GM21360 (cell line): ENCODE data around the gene CCDC15.
"Not testable (repeated sequence)": the region's sequence is repeated elsewhere in the genome, so short reads cannot be mapped to it uniquely, and the experiment has no call there.

Source experiments
- ATAC-seq: cut with Tn5 transposase; IDR thresholded peaks from one replicate; pipeline ENCODE4 v1.9.1; 2021; ENCODE audit warnings: mild to moderate bottlenecking, moderate library complexity; ENCODE audit not compliant: unreplicated experiment

The CCDC15 gene

DNA sequence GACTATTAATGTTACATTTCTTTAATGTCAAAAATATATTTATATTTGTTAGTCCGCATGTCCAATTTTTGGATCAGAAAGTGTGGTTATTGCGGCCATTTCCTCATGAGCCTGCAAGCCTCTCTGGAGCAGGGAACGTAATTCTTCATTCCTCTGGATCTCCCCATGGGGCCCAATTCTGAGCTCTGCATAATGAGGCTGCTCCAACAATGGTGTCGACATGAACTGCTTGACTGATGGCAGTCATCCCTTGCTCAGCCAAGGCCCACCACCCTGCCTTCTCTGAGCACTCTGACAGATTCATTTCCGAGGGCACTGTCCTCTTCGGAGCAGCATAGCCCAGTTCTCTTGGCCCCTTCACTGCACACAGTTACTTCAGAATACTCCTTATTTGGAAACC lies 15.0 kb upstream of the CCDC15 start:
- ATAC-seq = no peak

DNA sequence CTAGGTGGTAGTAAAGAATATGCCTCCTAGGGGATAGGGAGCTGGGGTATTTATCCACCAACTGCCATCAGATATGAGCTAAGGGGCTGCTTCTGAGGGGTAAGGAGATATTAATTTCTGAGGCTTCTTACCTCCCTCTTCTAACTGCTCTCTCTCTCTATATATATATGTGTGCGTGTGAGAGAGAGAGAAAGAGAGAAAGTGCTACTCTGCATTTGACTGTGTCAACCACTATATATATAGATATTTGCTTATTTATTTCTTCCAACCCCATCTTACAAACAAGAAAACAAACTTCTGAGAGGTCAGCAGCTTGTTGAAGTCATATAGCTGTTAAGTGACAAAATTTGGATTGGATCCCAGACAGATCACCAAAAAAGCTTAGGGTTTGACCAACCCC lies 12.3 kb upstream of the CCDC15 start:
- peak; percentile 46 for ATAC-seq

DNA sequence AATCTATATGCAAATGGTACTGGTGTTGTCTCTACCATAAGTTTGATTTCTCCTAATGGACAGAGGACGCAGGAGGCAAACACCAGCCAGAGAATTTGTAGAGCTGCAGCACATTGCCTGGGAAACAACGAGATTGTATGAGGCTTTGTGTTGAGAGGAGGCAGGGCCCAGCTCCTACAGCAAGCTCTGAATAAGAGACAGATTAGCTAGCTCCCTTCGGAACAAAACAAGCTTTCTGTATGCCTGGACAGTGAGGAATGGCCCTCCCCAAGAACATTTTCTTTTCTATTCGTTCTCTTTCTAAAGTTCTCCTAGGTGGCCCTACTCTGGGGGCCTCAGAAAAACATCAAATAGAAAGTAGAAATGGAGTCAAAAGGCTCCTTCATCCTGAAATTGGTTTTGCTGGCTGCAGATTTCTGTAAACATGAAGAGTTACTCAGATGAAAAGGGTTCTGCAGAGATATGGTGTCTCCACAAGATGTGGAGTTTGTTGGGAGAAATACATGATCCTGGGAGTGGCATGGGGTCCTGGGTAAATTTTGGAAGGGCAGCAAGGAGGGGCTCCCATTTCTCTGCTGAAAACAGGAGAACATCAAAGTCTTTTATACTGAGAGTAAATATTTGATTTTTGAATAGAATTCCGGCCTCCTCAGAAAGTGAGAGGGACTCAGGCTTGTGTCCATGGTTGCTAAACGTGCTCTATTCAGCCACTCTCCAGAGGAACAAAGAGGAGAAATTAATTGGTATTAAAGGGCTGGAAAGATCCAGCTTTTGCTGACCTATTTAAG lies 11.3 kb upstream of the CCDC15 start:
- no peak for ATAC-seq

DNA sequence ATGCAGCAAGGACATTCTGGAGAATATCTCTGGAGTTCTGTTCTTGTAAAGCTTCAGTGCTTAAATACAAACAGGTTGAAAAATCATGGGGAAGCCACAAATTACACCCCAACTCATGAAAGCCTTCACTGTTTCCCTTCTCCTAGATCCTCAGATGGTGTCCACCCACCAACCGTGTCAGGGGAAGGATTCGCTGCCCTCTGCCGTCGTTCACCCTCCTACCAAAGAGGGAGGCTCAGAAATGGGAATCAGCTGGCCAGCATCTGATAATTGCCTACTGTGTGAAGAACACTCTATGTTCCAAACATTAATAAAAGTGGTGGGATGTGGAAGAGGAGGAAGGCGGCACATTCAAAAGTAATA lies 10.8 kb upstream of the CCDC15 start:
- ATAC-seq = no peak

DNA sequence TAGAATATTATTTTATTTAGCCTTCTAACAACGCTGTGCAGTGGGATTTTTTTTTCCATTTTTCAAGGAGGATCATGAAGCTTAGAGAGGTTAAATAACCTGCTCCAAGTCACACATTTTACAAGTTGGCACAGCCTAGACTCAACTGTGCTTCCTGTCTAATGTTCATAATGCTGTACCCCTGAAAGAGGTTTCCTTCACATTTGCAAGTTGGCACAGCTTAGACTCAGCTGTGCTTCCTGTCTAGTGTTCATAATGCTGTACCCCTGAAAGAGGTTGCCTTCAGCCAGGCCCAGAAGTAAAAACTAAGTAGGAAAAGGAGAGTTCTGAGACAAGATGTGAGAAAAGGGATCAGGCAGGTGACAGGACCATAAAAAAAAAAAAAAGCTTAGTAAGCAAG lies 10.3 kb upstream of the CCDC15 start:
- no peak for ATAC-seq

DNA sequence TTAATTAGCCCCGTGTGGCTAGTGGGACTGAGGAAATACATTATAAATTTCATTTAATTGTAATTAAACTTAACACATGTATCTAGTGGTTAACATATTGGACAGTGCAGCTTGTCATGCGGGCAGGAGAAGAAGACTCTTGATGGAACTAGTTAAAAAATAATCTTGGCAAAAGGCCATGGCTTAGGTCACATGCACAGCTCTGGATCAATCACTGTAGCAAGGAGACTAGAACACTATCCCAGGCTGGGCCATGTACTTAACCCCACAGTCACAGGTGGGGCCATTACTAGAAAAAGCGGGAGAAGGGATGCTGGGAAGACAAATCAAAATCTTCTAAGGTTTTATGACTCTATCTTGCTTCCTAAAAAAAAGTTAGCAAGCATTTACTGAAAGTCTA lies 9.4 kb upstream of the CCDC15 start:
- no peak for ATAC-seq

DNA sequence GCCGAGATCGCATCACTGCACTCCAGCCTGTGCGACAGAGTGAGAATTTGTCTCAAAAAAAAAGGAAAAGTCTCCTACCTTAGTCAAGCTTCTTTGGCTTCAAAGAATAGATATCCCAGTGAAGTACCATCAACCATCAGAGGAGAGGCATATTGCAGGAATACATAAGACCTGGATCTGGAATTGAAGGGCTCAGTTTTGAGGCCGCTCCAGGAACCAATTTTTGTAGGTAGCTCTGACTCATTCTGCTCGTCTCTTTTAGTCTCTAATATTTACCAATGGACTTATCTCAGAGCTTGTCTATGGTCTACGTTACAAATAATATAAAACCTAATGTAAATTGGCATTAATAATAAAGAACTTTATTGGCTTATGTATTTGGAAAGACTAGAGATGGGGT lies 8.2 kb upstream of the CCDC15 start:
- ATAC-seq = no peak

DNA sequence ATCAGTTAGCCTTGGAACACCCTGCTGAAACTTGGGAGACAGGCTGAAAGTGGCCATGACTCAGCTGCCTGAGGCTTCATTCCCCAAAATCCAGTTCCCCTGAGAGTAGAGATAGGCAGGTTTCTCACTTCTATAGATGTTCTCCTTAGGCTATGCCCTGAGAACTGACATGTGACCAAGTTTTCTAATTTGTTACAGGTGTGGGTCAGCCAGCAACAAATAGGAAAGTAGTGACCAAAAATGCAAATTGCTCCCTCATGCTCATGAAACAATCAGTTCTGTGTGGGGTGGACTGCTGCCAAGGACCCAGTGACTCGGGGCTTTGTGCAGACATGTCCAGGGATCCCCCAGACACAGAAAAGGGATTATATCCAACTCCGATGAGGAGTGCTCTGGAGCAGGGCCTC lies 7.3 kb upstream of the CCDC15 start:
- no peak for ATAC-seq

DNA sequence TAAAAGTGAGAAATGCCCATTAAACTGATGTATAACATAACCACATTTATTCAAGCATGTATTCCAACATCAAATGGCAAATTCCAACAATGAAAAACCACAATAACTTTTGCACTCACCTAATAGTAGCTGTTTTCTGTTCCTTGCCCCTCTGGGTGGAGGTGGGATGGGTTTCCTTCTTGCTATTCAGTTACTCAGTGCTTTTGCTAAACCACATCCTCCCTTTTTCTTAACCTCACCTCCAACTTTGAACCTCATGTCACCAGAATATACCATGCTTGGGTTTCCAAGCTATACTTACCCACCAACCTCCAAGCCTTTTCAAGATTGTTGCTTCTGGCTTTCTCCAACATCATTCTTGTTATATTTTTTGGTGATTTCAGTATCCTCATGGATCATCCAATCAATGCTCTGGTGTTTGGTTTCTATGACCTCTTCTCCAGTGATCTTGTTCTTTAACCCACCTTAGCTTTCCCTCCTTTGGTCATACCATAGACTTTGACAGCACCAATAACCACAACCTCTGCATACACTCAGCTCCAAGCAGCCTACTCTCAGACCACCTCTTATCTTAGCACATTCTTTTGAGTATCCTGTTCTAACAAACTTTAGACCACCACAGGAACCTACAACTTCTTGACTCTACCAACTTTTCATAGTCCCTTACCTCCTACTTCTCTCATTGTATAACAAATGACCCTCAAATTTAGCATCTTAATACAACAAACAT lies 3.2 kb upstream of the CCDC15 start:
- ATAC-seq = no peak

DNA sequence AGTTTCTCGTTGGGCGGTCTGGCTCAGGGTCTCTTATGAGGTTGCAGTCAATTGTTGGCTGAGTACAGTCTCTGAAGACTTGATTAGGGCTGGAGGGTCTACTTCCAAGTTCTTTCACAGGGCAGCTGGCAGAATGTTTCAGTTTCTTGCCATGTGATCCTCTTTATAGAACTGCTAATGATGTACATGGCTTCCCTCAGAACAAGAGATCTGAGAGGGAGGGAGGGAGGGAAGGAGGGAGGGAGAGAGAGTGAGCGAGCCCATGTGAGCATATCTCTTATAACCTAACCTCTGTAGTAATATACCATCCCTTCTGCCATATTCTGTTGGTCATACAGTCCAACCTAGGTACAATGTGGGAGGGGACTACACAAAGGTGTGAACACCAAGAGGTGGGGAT lies 2.7 kb upstream of the CCDC15 start:
- no peak for ATAC-seq

DNA sequence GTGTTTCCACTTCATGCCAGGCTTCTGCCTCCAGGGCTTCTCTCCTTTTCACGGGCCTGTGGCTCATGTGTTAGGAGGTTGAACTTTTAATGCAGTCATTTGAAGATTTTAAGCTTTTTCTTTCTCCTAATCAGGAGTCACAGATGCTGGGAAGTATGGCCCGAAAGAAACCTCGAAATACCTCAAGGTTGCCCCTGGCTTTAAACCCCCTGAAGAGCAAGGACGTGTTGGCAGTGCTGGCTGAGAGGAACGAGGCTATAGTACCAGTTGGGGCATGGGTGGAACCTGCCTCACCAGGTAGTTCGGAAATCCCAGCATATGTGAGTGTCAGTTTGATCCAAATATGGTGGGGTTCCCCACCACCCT lies 571 bp downstream of the CCDC15 start:
- no peak for ATAC-seq

DNA sequence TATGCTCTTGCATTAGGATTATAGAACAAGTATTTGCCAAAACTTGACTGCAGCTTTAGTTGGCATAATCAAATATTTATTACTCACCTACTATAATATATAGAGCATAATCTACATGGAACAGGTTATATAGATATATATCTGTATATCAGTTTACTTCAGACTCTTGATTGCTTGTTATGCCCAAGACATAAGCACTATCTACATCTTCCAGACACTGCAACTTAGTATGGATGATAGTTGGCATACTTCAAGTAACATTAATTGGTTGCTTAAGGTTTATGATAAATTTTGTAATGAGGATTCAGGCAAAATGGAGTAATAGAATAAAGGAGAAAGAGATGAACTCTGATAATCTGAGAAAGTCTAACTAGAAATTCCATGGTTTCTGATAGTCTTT lies 1.0 kb downstream of the CCDC15 start:
- no peak for ATAC-seq

DNA sequence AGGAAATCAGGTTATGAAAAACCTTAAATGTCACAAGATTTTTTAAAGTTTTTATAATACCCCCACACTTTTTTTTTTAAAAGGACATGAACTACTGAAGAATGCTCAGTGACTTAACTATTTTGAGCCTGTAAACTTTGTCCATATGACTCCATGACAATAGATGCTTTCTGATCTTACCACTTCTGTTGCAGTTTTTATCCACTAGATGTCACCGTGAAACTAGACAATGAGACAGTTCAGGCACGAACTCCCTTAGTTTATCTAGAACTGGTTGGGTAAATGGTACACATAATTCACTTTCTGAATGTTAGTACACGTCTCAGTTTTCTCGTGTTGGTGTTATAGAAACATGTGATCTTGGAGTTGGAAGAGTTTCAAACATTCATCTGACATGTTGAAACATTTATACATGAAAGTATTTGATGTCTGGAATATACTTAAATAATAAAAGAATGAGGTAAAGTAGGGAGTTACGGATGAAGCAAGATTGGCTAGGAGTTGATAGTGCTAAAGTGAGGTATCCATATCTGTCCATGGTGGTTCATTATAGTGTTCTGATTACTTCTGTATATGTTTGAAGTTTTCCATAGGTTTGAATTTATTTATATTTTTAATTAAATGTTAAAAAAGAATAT lies 8.1 kb downstream of the CCDC15 start:
- peak; percentile 60 for ATAC-seq

DNA sequence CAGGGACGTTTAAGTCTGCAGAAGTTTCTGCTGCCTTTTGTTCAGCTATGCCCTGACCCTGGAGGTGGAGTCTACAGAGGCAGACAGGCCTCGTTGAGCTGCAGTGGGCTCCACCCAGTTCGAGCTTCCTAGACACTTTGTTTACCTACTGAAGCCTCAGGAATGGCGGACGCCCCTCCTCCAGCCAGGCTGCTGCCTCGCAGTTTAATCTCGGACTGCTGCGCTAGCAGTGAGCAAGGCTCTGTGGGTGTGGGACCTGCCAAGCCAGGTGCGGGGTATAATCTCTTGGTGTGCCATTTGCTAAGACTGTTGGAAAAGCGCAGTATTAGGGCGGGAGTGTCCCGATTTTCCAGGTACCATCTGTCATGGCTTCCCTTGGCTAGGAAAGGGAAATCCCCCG lies 14.2 kb downstream of the CCDC15 start:
- not testable (repeated sequence) for ATAC-seq

DNA sequence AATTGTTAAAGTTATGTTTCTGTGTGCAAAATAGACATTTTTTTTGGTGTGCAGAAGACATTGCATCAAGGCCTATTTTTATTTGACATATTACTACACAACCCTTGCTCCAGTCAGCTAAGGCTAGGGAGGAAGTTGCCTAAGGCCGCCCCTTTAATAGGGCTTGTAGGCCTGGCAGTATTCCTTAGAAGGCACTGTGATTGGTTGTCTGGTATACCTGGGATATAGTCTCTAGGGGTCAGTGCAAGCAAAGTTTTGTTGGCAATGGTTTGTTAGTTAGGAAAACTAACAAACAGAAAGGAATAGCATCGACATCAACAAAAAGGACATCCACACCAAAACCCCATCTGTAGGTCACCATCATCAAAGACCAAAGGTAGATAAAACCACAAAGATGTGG lies 16.9 kb downstream of the CCDC15 start:
- no peak for ATAC-seq

DNA sequence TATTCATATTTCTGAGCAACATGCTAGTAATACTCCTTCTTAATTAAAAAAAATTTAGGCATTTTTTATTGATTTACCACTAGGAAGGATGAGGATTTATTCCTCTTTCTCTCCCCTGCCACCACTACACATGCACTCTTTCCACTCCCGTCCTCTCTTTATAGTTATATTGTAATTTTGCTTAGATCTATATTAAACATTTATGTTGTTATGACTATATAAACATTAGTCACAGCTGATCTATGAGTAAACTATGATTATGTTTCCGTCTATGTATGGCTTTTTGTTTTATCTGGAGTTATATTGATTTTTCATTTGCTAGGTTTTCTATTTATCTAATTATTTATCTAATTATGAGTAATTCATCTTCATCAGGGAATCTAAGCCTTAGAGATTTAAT lies 17.8 kb downstream of the CCDC15 start:
- ATAC-seq = no peak

DNA sequence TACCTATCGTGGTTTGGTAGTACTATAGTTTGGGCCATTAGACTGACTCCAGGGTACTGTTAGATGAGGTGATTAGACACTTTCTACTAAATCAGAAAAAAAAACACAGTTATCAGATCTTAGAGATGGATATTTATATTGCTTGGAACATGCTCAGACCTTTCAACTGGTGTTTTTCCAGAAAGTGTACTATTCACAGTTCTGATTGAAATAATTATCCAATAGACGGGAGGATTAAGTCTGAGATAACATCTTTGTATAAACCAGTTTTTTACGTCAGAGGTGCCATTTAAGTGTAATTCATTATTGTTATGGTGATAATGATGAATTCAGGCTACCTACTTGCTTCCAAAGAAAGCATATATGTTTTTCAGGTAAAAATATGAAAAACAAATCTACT lies 22.5 kb downstream of the CCDC15 start:
- ATAC-seq = no peak

DNA sequence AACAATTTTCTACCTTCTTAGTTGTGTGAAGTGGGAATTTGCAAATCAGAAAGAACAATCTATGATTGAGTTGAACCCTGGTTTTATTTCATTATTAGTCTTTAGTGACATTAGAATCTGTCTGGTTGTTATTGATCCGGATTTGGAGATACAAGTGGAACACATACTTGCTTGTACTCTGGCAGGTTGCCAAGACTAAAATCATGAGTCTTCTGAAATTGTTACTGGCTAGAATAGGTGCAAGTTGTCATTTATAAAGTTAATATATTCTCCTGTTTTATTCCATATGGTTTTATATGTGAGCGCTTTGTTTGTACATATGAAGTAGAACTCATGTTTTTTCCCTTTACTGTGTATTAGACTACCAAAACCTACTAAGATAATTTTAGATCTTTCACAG lies 23.0 kb downstream of the CCDC15 start:
- ATAC-seq = no peak

DNA sequence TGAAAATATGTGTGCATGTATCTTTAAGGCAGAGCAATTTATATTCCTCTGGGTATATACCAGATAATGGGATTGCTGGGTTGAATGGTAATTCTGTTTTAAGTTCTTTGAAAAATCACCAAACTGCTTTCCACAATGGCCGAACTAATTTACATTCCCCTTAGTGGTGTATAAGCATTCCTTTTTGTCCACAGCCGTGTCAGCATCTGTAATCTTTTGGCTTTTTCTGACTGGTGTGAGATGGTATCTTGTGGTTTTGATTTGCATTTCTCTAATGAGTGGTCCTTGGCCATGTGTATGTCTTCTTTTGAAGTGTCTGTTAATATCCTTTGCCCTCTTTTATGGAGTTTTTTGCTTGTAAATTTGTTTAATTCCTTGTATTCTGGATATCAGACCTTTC lies 24.3 kb downstream of the CCDC15 start:
- ATAC-seq = no peak

DNA sequence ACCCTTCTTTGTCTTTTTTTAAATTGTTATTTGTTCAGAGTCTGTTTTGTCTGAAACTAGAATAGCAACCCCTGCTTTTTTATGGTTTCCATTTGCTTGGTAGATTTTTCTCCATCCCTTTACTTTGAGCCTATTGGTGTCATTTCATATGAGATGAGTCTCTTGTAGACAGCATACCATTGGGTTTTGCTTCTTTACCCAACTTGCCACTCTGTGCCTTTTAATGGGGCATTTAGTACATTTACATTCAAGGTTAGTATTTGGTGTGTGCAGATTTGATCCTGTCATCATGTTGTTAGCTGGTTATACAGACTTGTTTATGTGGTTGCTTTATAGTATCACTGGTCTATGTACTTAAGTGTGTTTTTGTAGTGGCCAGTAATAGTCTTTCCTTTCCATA lies 28.0 kb downstream of the CCDC15 start:
- no peak for ATAC-seq

DNA sequence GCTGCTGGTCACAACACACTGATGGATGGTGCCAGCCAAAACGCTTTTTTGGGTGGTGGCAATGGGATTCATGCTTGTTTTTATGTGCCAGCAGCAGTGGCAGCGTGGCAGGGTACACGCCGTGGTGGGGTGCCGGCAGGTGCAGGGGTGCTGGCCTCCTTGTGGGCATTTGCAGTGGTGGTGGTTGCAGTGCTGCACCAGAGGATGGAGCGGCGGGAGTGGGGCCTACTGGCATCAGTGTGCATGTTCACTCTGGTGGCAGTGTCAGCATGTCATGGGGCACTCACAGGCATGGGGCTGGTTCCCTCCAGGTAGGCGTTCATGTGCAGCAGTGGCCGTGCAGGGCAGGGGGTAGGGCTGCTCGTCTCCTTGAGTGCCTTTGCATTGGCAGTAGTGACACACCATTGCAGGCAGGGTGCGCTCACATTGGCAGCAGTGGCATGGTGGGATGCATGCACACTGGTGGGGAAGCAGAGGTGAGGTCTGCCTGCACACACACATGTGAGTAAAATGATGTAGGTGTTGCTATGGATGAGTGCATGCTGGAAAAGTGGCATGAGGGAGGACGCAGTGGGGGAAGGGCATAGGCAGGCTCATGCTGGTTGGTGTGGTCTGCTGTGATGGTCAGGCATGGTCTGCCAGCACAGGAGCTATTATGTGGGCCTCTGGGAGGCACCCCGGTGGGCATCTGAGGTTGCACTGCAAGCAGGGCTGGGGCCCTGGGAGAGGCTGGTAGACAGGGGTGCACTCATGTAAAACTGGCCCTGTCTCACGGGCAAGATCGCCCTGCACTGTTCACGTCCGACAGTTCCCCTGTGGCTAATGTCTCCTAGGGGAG lies 29.9 kb downstream of the CCDC15 start:
- ATAC-seq = no peak

DNA sequence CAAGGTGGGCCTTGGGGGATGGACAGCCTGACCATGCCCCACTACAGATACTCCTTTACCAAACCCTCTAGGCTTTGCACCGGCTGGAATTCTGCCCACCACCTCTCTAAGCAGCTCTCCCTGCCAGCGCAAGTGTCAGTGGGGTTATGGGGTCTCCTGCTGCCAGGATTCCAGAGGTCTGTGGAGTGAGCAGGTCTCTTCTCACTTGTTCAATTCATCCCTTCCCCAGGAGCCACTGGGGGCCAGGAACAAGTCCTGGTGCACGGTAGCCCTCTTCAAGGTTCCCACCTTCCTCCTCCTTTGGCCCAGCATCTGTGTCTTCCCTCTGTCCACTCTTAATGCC lies 30.5 kb downstream of the CCDC15 start:
- no peak for ATAC-seq
